Epidermal melanocyte (primary cell): ENCODE measurements around the gene FOXN3.

ENCODE experiments used
- DNase-seq: peaks from one replicate; pipeline ENCODE4 v3.0.0; 2011; ENCODE audit warnings: low spot score; ENCODE audit not compliant: insufficient read length

FOXN3 gene

DNA sequence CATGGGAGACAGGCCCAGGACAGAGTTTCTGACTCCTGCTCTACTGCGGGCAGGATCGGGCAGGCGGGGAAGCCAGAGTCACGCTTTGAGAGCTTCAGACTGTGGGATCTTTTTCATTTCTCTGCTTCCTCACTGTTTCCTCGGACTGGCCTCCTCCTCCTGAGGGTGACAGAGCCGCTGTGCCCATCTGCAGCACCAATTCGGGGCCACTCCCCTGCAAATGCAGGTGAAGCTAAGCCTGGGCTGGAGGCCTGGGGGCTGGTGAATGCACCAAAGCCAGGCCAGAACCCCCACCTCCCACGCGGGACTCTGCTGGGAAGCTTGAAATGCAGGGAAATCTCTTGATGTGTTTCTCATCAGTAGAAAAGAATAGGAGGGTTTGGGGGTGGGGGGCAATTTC is 77.5 kb downstream of the FOXN3 start:
- no peak for DNase-seq

DNA sequence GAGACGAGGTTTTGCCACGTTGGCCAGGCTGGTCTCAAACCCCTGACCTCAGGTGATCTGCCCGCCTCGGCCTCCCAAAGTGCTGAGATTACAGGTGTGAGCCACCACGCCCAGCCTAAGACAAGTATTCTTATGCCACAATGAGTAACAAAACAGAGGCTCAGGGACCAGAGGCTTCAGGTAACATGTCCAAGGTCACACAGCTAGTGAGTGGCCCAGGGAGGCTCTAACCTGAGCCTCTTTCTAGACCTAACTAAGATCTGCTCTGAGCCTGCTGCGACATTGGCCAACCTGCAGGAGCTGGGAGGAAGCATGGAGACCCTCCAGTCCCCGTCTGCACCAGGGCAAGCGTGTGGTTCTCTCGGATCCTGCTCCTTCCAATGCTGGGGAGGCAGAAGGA is 77.9 kb downstream of the FOXN3 start:
- no peak for DNase-seq

DNA sequence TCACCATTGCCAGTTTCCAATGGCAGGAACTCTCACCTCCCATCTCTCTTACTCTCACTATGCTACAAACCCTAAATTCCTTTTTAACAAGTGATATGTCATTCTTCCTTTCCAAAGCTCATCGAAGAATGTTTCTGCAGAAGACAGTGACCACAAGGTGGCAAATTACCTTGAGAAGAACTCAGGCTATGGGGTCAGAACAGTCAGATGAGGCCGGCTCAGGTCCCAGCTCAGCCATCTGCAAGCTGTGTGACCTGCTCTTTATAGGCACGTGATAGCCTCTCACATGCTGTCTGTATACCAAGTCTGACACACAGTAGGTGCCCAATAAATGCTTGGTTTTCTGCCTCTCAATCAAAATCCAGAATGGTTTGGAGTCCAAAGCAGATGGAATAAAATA is 80.7 kb downstream of the FOXN3 start:
- DNase-seq = no peak

DNA sequence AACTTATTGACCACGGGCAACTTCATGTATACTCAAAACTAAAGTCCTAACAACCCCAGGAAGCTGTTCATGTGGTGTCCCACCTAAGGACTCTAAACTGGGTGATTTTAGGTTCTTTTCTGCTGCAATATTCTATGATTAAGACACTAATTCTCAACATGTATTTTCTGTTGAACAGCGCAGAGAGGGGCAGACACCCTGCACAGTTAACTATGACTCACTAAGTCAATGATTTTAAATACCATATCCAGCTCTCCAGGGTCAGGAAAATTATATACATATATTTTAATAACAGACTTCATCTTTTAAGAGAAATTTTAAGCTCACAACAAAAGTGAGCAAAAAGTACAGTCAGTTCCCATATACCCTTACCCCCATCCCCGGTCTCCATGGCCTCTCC is 85.0 kb downstream of the FOXN3 start:
- no peak for DNase-seq

DNA sequence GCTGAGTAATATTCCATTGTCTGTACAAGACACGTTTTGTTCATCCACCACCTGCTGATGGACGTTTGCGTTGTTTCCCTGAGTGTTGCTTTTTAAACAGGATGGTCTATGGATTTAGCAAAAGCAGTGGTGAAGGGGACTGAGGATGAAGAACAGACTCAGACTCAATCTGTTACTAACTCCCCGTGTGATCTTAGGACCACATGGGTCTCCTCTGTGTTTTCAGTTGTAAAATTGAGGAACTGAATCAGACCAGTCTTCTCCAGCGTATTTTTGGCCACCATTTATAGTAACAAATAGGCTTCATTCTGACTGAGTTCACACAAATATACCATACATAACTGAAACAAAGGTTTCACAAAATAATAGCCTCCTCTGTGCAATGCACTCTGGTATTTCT is 85.6 kb downstream of the FOXN3 start:
- DNase-seq = no peak

DNA sequence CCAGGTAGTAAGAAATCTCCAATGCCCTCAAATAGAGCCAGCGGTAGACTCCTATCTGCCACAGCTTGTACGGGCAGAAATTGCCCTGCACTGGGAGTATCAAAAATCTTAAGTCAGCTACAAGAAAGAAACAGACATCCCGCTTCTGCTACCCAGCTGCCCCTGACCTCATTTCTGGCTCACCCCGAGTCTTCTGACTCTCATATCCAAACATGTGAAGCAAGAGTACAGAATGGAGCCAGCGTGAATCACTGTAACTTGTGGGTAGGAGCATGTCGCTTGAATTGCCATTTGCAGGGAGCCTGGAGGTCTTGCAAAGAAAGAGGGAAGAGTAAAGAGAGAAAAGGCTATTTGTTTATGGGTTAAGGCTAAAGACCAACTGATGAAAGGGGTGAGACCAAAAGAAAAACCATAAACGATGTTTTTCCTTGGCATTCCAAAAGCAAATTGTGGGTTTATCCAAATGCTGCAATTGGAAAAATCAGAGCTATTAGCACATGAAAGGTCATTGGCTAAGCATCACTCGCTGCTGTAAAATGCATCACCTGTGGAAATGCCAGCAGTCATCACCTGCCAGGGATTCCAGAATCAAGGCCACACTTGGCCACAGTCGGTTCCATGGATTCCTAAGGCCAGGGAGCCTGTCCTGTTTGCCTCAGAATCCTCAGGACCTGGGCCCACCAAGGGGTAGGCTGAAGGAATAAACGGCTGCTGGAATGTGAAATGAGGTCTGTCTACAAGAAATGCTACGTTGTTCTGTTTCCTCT is 86.6 kb downstream of the FOXN3 start:
- DNase-seq = no peak

DNA sequence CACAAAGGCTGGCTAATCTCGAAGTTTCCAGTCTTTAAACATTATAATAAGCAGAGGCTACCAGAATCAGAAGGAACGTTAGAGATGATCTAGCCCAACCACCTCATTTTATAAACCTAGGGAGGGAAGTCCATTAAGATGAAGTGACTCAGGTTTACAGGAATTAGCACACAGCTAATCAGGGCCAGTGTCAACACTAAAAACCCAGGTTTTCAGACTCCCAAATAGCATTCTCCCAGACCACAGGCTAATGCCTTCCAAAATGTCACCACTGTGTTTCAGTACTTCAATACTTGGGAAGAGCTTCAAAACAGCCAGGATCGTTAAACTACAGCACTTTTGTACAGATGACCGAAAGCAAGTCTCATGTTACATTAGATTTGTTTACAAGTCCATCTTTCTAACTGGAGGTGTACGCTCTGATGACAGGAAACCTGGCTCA is 89.2 kb downstream of the FOXN3 start:
- no peak for DNase-seq

DNA sequence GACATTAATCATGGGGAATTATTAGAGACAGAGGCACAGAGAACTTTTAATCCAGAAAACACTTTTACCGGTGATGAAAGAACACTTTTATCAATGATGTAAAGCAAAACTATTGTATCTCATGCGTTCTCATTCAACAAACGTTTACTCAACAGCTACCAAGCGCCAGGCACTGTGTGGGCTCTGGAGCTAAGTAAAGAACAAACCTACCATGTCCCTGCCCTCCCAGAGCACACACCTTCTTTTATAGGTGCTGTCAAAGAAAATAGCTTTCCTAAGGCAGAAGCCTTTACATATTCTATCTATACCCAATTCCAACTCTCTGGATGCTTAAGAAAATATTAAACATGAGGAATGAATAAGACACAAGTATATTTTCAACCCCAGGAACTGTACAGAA is 91.1 kb downstream of the FOXN3 start:
- DNase-seq = no peak

DNA sequence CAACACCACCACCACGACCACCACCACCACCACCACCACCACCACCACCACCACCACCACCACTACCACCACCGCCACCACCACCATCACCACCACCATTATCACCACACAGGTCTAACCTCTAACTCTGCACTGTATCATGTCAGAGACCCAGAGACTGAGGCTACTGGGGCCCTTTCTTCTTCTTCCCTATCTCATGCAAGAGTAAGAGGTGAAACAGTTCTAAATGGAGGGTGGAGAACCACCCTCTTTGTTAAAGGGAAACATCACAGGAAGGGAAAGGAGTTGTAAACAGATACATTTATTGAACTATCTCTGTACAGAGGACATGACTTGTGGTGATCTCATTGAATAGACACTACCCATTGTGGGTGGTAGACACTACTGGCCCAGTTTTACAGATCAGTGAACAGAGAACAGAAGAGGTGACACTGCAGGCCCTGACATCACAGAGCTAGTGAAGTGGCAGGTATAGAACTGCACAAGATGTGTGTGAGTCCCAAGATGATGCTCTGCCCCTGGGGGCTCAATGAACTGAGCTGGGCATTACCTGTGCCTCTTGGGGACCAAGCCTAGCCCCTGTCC is 91.6 kb downstream of the FOXN3 start:
- DNase-seq = no peak

DNA sequence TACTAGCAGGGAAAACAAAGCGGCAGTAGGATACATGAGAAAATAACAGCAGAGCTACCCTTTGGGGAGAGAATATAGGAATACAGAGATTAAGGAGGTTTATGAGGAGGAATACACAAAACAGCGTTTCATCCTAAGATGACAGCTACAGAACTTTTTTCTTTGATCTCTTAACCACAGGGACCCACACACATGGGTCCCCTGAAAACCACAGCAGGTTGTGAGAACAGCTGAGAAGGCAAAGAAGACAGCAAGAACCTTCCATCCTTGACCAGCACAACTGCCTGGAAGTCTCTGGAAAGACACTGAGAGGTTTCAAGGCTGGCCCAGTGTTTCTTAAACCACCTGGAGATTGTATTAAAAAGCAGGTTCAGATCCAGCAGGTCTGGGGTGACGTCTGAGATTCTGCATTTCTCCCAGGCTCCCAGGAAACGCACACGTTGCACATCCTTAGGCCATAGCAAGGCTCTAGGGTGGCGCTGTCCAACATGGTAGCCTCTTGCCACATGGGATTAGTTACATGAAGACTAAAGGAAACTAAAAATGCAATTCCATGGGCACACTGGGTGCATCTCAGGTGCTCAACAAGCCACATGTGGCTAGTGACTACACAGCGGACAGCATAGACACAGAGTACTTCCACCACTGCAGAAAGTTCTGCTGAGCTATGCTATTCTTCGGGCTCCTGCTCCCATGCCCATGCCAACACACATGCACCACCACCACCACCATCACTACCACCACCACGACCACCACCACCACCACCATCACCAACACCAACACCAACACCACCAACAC is 92.3 kb downstream of the FOXN3 start:
- DNase-seq = no peak

DNA sequence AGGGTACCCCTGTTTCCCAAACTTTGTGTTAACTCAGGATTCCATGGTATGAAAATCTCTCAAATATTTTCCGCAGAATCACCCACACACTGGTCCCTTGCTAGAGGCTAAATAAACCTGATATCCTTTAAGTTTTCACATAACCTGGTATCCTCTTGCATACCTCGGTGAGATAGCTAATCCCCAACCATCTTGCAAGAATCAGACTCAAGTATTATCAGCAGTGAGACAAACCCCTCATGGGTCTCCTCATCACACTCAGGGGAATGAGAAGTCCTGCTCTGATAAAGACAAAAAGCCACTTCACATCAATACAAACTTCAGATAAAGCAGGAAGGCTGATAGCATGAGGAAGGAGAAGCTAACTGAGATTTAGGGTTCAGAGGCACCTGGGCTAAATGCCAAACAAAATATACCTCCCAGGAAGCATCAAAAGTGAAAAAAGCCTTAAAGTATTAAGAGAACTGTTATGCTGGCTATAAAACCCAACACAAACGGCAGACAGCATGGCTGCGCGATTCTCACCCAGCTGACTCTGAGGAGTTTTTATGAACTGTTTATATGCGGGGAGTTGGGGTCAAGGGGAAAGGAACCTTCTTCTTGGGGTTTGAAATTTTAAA is 96.5 kb downstream of the FOXN3 start:
- no peak for DNase-seq

DNA sequence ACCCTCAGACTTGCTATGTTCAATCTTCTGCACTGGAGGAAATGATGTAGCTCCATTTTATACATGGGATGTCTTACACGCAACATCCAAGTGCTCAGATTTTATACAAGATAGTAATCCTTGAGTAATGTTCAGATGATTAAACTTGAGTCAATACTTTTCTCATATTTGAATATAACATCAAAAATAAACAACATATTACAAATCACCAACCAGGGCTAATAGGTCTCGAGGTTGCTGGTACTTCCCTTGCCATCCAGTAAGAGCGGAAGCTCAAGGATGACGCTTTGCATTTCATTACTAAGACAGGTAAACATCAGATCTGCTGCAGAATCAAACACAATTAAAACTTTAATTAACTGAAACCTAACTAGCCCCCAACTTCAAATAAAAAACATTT is 97.3 kb downstream of the FOXN3 start:
- DNase-seq = no peak

DNA sequence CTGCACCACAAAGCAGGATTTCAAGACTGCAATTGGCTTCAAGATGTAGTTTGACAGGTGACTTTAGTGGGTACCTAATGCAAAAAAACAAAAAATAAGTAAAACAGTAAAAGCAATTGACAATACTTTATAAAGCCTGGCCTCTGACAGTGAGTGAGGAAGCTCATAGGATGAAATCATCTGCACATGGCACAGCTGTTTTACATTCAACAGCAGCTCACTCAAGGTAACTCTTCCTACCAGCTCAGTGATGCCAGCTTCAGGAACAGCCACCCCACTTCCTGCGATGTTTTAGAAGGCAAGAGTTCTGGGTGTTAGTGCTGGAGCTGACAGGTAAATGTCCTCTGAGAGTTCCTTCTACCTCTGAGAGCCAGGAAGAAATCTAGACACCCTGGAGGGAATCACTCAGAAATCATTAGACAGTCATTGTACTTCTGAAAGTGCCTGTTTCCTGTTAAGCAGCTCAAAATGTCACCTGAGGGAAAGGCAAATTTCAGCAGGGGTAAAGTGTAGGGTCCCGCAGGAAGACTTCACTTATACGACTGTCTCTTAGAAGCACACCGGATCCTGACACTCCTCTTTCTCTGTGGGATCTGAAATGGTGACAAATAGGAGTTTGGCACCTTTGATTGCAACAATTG is 99.9 kb downstream of the FOXN3 start:
- DNase-seq = no peak

DNA sequence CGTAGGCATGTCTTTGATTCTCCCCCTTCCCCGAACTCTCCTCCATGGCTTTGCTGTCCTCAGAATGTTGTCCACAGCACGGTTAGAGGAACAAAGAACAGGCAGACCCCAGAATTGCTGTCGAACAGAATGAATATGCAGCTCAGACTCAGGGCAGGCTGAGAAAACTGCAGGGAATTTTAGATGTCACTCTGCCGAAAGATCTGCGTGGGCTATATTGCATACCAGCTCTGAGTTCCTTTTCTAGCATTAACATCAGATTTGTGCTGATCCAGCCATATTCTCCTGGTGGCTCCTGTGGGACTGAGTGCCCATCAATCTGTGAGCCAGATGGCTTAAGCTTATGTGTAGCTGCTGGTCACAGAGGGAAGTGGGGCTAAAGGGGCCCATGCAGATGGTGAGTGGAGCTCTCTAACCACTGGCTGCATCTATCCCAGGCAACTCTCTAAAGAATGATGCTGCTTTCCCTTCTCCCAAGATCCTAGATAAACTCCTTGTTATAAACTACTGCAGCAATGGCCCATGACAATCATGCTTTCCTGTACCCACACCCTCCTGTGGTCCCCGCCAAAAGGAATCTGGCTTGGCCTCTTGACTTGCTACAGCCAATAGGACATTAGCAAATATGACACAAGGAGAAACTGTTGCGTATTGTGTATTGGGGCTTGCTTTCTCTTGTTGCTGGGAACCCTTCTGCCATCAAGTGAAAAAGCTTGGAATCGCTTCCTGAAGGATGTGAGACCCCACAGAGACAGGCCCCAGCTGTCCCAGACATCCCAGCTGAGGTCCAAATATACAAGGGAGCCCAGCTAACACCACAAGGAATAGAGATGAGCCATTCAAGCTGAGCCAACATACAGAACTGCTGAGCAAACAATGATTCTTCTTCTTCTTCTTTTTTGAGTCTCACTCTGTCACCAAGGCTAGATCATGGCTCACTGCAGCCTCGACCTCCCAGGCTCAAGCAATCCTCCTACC is 101.3 kb downstream of the FOXN3 start:
- DNase-seq = no peak

DNA sequence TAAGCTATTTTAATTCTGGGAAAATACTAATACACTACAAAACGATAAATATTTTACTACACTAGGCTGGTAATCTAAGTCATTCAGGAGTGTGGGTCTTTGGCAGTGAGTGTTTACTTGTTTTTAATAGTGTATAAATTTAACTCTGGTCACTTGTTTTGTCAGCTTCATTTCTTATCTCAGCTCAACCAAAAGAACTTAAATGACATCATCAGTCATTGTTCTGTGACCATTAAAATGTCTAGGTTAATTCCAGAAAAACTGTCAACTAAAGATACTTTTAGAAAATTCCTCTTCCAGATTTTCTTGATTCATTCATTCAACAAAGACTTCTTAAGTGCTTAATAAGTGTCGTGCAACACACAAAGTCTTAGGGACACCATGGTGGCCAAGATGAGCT is 102.8 kb downstream of the FOXN3 start:
- DNase-seq = no peak

DNA sequence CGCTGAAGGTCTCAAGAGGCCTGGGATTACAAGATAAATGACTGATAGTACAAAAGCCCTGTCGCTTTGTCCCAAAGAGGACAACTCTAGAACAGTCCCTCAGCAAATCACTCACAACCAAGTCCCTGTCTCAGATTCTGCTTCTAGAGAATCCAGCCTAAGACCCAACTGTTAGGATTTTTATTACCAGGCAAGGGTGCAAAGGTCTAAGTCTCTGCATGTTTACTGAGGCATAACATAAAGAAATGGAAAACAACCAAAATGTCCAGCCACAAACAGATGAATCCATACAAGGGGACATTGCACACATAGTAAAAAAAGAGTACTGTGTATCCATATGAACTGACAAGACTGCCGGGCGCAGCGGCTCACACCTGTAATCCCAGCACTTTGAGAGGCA is 104.1 kb downstream of the FOXN3 start:
- DNase-seq = no peak

DNA sequence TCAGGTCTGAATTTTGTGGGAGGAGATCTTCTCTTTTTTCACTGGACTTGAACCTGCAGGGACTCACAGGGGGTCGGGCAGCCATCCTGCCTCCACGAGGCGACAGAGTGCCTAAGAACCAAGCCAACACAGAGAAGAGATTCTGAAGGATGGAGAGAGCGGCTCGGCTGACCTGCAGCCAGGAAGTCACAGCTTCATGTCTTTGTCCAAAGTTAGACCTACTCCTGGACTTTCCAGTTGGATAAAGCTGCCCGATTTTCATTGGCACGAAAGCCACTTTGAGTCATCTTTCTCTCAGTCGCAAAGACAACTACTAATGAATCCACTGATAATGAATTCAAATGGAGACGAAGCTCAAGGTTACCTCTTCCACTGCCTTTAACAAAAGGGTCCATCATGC is 106.8 kb downstream of the FOXN3 start:
- DNase-seq = no peak

DNA sequence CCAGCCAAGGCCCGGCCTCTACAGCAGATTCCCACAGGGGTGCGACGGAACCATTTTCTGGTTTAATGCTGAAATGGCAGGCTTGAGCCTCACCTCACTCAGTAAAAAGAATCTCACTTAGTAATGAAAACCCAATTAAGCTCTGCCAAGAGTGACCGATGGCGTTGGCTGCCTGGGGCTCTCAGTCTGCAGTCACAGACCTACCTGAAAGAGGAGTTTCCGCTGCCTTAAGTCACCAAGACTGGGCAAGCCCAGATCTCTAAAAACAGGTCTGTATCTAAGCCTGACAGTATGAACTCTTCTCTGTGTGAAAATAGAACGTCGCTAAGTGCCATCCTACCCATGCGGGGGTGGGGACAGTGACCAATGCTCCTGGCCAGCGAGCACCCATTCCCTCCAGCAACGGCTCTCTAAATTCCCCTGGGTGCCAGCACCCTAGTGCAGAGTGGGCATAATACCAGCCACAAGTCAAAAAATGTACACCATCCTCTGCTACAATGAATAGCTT is 107.3 kb downstream of the FOXN3 start:
- DNase-seq = no peak

DNA sequence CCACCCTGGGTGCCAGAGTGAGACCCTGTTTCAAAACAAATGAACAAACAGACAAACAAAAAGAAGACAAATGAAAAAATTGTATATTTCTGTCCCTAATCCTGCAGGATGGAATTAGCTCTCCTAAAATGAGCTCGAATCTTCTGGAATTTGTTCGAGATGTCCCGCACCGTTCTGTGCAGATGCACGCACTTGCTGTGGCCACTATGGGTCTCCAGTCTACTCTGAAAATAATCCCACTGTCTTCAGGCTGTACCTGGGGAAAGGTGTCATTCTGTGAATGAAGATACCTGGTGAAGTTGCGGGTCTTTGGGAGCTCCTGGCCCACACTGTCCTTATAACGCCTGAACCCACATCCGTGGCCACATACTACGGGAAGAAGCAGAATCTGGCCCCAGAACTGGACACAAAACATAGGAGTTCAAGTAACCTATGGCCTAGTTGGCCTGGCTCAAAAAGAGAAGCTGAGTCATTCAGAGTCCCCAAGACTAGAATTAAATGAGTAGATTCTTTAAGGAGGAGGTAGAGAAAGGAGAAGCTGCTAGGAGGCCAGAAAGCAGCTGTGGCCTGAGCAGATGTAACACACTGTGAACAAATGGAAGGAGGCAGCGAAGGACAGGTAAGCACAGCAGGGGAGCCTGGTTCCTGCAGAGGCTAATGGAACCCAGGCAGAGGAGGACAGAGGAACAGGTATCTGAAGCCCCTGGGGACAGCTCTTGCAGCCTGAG is 108.6 kb downstream of the FOXN3 start:
- DNase-seq = no peak

DNA sequence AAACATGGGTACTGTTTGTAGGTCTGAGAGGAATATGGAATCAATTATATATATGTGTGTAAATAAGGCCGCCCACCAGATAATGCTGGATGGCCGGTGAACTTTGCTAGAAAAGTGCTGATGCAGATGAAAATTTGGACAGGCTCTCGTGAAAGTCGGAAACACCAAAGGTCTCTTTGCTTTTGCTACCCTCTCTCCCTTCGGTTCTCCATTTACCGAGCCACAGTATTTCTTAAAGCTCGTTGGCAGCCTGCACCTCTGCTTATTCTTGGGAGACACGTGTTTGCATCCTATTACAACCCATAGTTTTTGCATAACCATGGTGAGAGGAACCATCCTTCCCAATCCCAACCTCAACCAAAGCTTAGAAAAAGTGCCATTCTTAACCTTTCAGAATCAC is 109.6 kb downstream of the FOXN3 start:
- DNase-seq = no peak
